Hepatocyte (in vitro differentiated cells): ENCODE measurements around the gene SCD5.

ENCODE experiments used
- CTCF ChIP-seq: fragments of 200-600 bp; sonication (generic); IDR thresholded peaks from 2 replicates; pipeline ENCODE4 v1.5.1; 2016; ENCODE audit warnings: antibody characterized with exemption, mild to moderate bottlenecking; ENCODE audit not compliant: poor library complexity
- EZH2 ChIP-seq: fragments of 200-600 bp; sonication (generic); IDR thresholded peaks from 2 replicates; pipeline ENCODE4 v1.6.1; 2016; ENCODE audit warnings: antibody characterized with exemption, mild to moderate bottlenecking, borderline replicate concordance
- EZH2phosphoT487 ChIP-seq: fragments of 200-600 bp; sonication (generic); IDR thresholded peaks from one replicate; pipeline ENCODE4 v1.6.1; 2018; ENCODE audit warnings: antibody characterized with exemption, mild to moderate bottlenecking, low read depth, moderate library complexity; ENCODE audit not compliant: unreplicated experiment, severe bottlenecking

DNA sequence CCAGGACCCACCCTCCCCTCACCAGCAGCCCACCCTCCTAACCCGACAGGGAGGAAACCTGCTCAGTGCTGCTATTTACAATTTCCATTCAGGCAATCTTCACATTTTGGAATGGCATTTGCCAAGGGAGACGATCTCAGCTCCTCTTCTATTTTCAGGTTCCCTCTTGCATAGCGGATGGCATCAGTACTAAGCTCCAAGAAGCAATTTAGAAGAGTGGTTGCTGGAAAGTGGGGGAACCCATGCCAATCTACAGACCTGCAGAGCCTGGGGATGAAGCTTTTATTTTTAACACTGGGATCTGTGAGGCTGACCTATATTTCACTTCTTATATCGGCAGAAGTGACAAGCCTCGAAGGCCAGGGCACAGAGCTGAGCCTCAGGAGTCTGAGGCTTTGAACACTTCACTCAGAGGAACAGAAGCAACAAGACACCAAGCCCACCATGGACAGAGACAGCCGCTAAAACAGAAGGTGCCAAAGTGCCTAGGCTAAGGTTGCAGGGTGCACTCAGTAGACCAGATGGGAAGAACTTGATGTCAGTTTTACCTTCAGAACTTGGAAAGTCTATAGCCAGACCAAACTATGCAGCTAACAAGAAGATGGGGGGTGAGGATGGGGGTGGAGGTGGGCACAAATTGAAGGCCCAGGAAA is 44.0 kb downstream of the SCD5 start:
- TF ChIP-seq CTCF, result no peak
- TF ChIP-seq EZH2, result no peak
- TF ChIP-seq EZH2phosphoT487, result no peak
